Measurements from ENCODE around the gene AASDHPPT. TPM values are rescaled to one million over a fixed set of nuclear protein-coding genes. Genes with fewer than 3 reads are reported as not detected.

AASDHPPT gene
- total RNA-seq, 2 donors from 2014 or later: 30.2 to 35.4 TPM

- ATAC-seq (ENCODE audit: insufficient number of reproducible peaks, low FRiP score, low read depth) (no peak), DNase-seq (ENCODE audit: low spot score) (no peak)
- Histone ChIP-seq H3K27ac (no peak overlapping the region), H3K4me3 (no peak overlapping the region), H3K4me1 (ENCODE audit: control insufficient read depth in 1 of 2, low read depth in 2 of 2) (peaks cover 13 to 24% of the 10 kb centered on the region in 2 donors), H3K36me3 (no peaks in the 10 kb centered on the region), H3K9me3 (no peaks in the 10 kb centered on the region), H3K27me3 (replicated peaks; ENCODE audit: insufficient read depth) (no peaks in the 10 kb centered on the region)
- TF ChIP-seq, protein P1, sequence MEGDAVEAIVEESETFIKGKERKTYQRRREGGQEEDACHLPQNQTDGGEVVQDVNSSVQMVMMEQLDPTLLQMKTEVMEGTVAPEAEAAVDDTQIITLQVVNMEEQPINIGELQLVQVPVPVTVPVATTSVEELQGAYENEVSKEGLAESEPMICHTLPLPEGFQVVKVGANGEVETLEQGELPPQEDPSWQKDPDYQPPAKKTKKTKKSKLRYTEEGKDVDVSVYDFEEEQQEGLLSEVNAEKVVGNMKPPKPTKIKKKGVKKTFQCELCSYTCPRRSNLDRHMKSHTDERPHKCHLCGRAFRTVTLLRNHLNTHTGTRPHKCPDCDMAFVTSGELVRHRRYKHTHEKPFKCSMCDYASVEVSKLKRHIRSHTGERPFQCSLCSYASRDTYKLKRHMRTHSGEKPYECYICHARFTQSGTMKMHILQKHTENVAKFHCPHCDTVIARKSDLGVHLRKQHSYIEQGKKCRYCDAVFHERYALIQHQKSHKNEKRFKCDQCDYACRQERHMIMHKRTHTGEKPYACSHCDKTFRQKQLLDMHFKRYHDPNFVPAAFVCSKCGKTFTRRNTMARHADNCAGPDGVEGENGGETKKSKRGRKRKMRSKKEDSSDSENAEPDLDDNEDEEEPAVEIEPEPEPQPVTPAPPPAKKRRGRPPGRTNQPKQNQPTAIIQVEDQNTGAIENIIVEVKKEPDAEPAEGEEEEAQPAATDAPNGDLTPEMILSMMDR (IDR thresholded peaks at IDR 0.05): peak; percentile 79
Measured at GRCh38 chr11:106087815-106088435, 10.5 kb downstream of the AASDHPPT start.

- Histone ChIP-seq H3K9me3 (no peaks in the 10 kb centered on the region), H3K27me3 (replicated peaks; ENCODE audit: insufficient read depth) (no peaks in the 10 kb centered on the region), H3K36me3 (peaks cover 2% of the 10 kb centered on the region), H3K27ac (no peak overlapping the region), H3K4me3 (no peak overlapping the region), H3K4me1 (ENCODE audit: control insufficient read depth in 1 of 2, low read depth in 2 of 2) (peaks cover 13 to 24% of the 10 kb centered on the region in 2 donors)
- TF ChIP-seq, protein P1 (IDR thresholded peaks at IDR 0.05): no peak
- DNase-seq (ENCODE audit: low spot score): no peak
- no peak for ATAC-seq (ENCODE audit: insufficient number of reproducible peaks, low FRiP score, low read depth)
Measured at GRCh38 chr11:106088896-106089295, 11.4 kb downstream of the AASDHPPT start.

DNA sequence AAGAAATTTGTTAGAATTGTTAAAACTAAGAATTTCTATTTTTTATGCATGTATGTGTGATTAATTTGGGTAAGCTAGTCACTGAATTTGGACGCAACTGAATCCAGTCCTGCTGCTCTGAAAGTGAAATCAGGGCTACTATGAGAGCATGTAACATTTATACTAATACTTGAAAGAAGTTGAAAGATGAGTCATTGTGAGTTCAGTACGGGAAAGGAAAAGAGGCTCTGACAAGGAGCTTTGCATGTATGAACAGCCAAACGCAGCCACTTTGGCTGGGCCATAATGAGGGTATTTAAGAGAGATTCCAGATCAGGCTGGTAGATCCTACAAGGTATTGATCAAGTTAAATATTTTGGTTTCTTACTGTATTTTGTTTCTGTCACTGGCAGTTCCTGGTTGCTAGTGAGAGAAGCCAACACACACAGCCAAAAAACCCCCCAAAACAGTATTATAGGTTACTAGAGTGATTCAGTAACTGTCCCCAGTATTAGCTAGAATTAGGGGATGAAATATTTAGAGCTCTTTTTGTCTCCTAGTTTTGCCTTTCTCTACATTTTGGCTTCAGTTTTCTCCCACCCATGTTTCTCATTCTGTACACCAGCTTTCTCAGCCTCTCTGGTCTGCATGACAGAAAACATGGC, 14.1 kb downstream of the AASDHPPT start:
- no peak for DNase-seq (ENCODE audit: low spot score)
- H3K36me3 ChIP-seq: peaks cover 25% of the 10 kb centered on the region
- H3K4me3 ChIP-seq: no peak overlapping the region
- no peaks in the 10 kb centered on the region for H3K9me3 ChIP-seq
- H3K4me1 ChIP-seq (ENCODE audit: control insufficient read depth in 1 of 2, low read depth in 2 of 2): peaks cover 13 to 19% of the 10 kb centered on the region in 2 donors
- ATAC-seq (ENCODE audit: insufficient number of reproducible peaks, low FRiP score, low read depth): no peak
- TF ChIP-seq, protein P1 (IDR thresholded peaks at IDR 0.05): no peak
- no peak overlapping the region for H3K27ac ChIP-seq
- H3K27me3 ChIP-seq (replicated peaks; ENCODE audit: insufficient read depth): no peaks in the 10 kb centered on the region

DNA sequence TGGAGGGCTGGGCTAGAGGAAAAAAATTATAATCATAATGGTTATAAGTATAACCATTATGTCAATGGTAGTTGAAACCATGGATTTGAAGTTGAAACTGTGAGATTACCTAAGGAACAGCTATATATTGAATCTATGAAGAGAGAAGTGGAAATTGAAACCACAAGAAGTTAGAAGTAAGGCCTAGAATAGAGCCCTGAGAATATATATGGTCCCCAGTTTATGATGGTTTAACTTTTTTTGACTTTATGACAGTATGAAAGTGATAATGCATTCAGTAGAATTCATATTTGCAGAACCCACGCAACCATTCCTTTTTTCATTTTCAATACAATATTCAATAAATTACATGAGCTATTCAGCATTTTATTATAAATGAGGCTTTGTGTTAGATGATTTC, 15.0 kb downstream of the AASDHPPT start:
- Histone ChIP-seq H3K9me3 (no peaks in the 10 kb centered on the region), H3K27ac (no peak overlapping the region), H3K27me3 (replicated peaks; ENCODE audit: insufficient read depth) (no peaks in the 10 kb centered on the region), H3K4me3 (no peak overlapping the region), H3K4me1 (ENCODE audit: control insufficient read depth in 1 of 2, low read depth in 2 of 2) (peaks cover 6 to 13% of the 10 kb centered on the region in 2 donors), H3K36me3 (peaks cover 25% of the 10 kb centered on the region)
- ATAC-seq (ENCODE audit: insufficient number of reproducible peaks, low FRiP score, low read depth) (no peak), DNase-seq (ENCODE audit: low spot score) (no peak)
- TF ChIP-seq, protein P1 (IDR thresholded peaks at IDR 0.05): no peak

DNA sequence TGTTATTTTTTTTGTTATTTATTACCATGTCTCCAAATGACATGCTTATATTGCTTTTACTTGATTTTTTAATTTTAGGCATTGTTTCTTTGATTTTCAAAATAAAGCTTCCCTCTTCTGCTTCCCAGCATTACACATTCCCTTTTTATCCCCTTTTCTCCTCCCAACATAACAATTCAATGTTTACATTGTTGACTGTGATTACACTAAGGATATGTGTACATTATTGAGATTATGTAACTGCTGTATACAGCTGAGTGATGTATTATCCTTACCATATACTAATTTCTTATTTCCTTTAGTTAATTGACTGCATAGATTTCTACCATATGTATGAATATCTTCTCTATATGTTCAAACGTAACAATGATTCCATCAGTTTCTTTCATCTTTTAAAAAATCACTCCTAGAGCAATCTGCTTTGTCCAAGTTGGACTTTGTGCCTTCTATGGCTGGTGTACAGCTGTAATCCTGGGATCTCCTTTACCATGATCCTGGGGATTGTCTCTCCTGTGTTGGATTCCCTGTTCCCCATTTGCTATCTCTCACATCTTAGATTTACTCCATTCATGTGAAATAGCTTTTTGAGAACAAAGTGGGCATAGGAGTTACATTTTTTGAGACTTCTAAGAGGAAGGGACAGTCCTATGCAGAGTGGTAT, 21.6 kb downstream of the AASDHPPT start:
- ATAC-seq (ENCODE audit: insufficient number of reproducible peaks, low FRiP score, low read depth) (no peak), DNase-seq (ENCODE audit: low spot score) (no peak)
- Histone ChIP-seq H3K36me3 (peaks cover 21% of the 10 kb centered on the region), H3K4me3 (no peak overlapping the region), H3K27me3 (replicated peaks; ENCODE audit: insufficient read depth) (no peaks in the 10 kb centered on the region), H3K27ac (no peak overlapping the region), H3K9me3 (no peaks in the 10 kb centered on the region), H3K4me1 (ENCODE audit: control insufficient read depth in 1 of 2, low read depth in 2 of 2) (no peaks in the 10 kb centered on the region)
- TF ChIP-seq, protein P1 (IDR thresholded peaks at IDR 0.05): no peak
